Jurkat, Clone E6-1 (cell line): ENCODE data around the gene COL6A2. TPM values are rescaled to one million over a fixed set of nuclear protein-coding genes. Genes with fewer than 3 reads are reported as not detected.

Experiments
- DNase-seq: peaks from one replicate; pipeline ENCODE4 v3.0.0-alpha.2; 2011; ENCODE audit warnings: low read depth, low spot score
- H3K4me3 ChIP-seq: 2 replicates; pipeline ENCODE4 v1.5.1; 2011; ENCODE audit warnings: mild to moderate bottlenecking, low read length, control low read depth, moderate library complexity
- polyA plus RNA-seq: library from polyadenylated mRNA; unstranded; fragments of >200 nt; gene quantifications from one replicate; pipeline ENCODE4 v1.2.1, GENCODE V29; 2012; ENCODE audit warnings: missing spikeins; ENCODE audit not compliant: insufficient read length, insufficient read depth

Gene COL6A2
- polyA plus RNA-seq = 14.8 TPM

DNA sequence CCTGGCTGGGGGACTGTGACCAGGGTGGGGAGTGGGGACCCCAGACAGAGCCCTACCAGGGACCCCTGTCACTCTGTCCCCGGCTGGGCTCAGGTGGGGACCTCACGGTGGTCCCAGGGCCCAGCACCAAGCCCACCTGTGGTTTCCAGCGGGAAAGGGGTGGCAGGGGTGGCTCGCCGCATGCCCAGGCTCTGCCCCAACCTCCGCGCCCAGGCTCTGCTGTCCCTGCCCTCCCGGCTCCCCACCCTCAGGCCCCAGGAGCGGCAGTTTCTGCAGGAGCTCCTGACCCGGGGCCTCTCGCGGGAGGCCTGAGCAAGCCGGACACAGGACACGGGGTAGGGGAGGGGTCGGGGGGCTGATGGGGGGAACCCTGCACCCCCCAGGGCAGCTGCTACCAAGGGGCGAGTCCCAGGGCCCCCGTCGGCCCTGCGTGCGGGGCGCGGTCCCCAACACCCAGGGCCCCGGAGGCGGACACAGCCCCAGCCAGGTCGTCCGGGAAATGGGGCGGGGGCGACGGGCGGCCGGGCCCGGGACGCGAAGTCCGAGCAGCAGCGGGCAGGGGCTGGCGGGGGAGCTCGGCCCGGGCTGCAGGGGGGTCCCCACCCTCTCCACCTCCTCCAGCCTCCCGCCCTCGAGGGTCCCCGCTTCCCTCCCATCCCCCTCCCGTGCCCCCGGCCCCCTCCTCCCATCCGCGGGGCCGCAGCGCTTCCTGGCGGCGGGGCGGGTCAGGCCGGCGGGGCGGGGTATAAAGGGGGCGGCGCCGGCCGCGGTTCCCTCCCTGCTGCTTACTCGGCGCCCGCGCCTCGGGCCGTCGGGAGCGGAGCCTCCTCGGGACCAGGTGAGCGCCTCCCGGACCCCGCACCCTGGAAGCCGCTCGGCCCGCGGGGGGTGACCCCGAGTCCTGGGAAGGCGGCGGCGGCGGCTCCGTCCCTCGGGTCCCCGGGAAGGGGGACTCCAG, at the start of gene COL6A2:
COL6A2 (plus strand) TSS at position 777 of the 958 bp plus-strand sequence.
- no peak for DNase-seq
- H3K4me3 ChIP-seq = no peak within 1 kb of the TSS

GRCh38 chr21:46048926-46049889, 48.7 kb upstream of the COL6A2 start:
- H3K4me3 ChIP-seq = no peak overlapping the region
- no peak for DNase-seq

DNA sequence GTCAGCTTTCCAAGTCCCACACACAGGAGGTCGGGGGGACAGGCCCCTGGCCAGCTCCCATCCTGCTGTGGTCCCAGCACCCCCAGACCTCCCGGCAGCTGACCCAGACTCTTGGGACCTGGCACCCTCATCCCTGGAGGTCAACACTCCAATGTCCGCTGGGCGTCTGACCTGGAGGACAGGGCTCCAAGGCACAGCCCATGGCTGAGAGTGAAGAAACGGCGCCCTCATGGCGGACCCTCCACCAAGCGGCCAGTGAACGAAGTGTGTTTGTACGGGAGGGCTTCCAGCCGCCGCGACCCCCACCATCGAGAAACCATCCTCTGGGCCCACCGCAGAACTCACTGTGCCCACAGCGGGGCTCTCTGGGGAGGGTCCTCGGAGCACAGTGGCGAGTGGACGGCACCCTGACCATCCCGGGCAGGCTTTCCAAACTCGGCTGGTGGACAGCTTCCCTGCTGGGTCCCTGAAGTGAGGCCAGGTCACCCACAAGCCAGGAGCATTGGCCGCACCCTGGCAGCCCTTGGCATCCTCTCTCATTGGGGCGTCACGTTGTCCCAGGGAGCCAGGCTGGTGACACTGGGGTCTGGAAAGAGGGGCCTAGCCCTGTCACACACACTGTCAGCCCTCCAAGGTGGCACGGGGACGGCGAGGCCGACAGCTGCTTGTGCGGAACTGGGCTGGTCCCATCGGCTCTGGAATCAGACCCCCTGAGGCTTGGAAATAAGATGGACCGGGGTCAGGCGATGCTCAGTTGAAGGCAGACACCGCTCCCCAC, 47.8 kb upstream of the COL6A2 start:
- DNase-seq = no peak
- H3K4me3 ChIP-seq = no peak overlapping the region

GRCh38 chr21:46050668-46051378, 47.1 kb upstream of the COL6A2 start:
- DNase-seq = no peak
- H3K4me3 ChIP-seq = no peak overlapping the region

DNA sequence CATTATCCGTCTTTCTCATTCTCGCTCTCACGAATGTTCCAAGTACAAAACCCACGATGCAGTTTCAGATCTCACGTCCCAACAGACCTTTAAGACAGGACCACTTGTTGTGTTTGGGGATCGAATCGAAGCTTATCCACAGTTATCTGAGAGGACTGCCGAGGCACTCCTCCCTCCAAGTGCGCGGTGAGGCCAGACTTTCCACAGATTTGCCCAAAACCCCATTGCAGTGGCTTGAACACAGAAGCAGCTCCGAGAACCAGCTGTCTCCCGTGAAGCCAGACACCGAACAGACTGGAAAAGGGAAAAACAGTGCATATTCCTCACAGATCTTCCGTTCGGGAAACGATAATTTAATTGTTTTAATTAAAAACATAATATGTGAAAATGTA, 46.5 kb upstream of the COL6A2 start:
- DNase-seq = no peak
- no peak overlapping the region for H3K4me3 ChIP-seq

- no peak for DNase-seq
- no peak overlapping the region for H3K4me3 ChIP-seq
These were observed 45.9 kb upstream of the COL6A2 start for GRCh38 chr21:46051821-46052675.

DNA sequence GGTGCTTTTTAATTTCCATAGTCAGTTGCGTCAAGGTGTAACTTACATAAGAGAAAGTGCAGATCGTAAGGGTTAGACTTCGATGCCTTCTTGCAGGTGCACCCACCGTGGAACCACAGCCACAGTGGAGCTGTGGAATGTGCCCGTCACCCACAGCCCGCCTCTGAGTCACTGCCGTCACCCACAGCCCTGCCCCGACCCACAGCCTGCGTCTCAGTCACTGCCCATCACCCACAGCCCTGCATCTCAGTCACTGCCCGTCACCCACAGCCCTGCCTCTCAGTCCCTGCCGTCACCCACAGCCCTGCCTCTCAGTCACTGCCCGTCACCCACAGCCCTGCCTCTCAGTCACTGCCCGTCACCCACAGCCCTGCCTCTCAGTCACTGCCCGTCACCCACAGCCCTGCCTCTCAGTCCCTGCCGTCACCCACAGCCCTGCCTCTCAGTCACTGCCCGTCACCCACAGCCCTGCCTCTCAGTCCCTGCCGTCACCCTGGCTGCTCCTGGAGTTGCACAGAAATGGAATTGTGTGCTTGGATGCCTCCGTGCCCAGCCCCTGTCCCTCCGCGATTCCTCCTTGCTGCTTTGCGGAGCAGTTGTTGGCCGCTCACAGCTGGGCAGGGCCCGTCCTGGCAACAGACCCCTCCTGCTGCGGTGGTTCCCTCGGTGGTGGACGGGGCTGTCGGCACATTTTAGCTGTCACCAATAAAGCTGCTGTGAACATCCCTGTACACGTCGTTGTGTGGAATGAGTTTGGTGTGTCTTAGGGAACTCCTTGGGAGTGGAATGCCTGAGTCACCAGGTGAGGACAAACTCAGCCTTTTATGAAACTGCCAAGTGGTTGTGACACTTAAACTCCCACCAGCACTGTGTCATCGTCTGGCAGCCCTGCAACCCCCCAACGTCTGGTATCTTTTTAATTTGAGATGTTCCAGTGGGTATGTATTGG, 44.9 kb upstream of the COL6A2 start:
- no peak for DNase-seq
- H3K4me3 ChIP-seq = no peak overlapping the region

GRCh38 chr21:46054031-46054430, 43.9 kb upstream of the COL6A2 start:
- no peak for DNase-seq
- H3K4me3 ChIP-seq = no peak overlapping the region

DNA sequence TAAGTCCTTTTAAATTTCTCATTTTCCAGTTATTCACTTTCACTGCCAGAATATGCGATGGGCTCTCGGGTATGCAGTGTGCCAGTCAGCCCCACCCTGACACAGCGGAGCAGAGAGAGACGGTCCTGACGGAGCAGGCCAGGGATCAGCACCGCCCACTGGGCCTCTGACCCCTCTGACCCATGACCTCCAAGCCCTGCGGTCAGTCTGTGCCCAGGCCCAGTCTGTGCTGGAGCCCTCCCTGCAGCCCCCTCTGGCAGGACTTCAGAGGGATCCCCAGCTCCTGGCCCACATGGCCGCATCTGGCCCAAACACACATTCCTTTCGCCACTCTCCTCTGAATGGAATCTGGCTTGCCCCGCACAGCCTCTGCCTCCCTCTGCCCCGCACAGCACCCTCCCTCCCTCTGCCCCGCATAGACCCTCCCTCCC, 43.4 kb upstream of the COL6A2 start:
- no peak for DNase-seq
- no peak overlapping the region for H3K4me3 ChIP-seq

- no peak overlapping the region for H3K4me3 ChIP-seq
- no peak for DNase-seq
These were observed 42.0 kb upstream of the COL6A2 start for GRCh38 chr21:46055863-46056281.

- DNase-seq = no peak
- no peak overlapping the region for H3K4me3 ChIP-seq
These were observed 41.4 kb upstream of the COL6A2 start for GRCh38 chr21:46056450-46056903.

- peak; percentile 70 for DNase-seq
These were observed 40.7 kb upstream of the COL6A2 start for GRCh38 chr21:46057111-46057709.

GRCh38 chr21:46057710-46058241, 40.1 kb upstream of the COL6A2 start:
- no peak overlapping the region for H3K4me3 ChIP-seq
- no peak for DNase-seq

More at GRCh38 chr21:46057111-46057709, 40.7 kb upstream of the COL6A2 start:
- H3K4me3 ChIP-seq = no peak overlapping the region

DNA sequence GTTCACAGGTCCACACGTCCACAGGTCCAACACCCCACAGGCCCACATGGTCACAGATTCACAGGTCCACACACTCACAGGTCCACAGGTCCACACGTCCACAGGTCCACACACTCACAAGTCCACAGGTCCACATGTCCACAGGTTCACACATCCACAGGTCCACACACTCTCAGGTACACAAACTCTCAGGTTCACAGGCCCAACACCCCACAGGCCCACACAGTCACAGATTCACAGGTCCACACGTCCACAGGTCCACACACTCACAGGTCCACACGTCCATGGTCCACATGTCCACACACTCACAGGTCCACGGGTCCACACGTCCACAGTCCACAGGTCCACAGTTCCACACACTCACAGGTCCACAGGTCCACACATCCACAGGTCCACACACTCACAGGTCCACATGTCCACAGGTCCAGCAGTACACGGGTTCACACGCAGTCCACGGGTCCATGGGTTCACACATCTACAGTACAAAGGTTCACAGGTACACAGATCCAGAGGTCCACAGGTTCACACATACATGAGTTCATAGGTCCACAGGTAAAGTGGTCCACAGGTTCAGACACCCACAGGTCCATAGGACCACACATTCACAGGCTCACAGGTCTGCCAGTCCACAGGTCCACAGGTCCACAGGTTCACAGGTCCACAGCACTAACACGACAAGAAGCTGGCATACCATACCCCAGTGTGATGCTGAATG, 39.3 kb upstream of the COL6A2 start:
- no peak overlapping the region for H3K4me3 ChIP-seq
- no peak for DNase-seq

DNA sequence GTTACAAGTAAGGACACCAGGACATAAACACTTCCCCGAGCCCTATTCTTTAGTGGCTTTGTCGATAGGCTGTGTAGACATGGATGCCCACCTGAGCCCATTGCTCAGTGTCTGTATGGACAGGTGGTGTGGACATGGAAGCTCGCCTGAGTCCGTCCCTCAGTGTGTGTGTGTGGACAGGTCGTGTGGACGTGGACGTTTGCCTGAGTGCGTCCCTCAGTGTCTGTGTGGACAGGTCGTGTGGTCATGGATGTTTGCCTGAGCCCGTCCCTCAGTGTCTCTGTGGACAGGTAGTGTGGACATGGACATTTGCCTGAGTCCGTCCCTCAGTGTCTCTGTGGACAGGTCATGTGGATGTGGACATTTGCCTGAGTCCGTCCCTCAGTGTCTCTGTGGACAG, 38.7 kb upstream of the COL6A2 start:
- H3K4me3 ChIP-seq = no peak overlapping the region
- DNase-seq = no peak
